Fibroblast of lung (primary cell): ENCODE measurements around the gene DOHH. TPM values are rescaled to one million over a fixed set of nuclear protein-coding genes. Genes with fewer than 3 reads are reported as not detected.
"Not testable (repeated sequence)": the region's sequence is repeated elsewhere in the genome, so short reads cannot be mapped to it uniquely, and the experiment has no call there.

Source experiments
- DNase-seq, 2 donors: peaks; one replicate each; pipeline versions ENCODE4 v3.0.0 to v3.0.0-alpha.2; 2010; ENCODE audit warnings: low read depth in 2 of 2
- H2AFZ ChIP-seq: 2 replicates; pipeline ENCODE4 v1.5.1; 2012; ENCODE audit warnings: low read length, control low read depth, inconsistent platforms
- H3K27ac ChIP-seq: 2 replicates; pipeline ENCODE4 v1.5.1; 2011; ENCODE audit warnings: low read length, control low read depth; ENCODE audit not compliant: insufficient read depth
- H3K27me3 ChIP-seq: 2 replicates; pipeline ENCODE4 v1.5.1; 2011; ENCODE audit warnings: mild to moderate bottlenecking, low read length; ENCODE audit not compliant: control insufficient read depth, insufficient read depth
- H3K36me3 ChIP-seq: 2 replicates; pipeline ENCODE4 v1.5.1; 2011; ENCODE audit warnings: low read length; ENCODE audit not compliant: control insufficient read depth, insufficient read depth
- H3K4me1 ChIP-seq: 2 replicates; pipeline ENCODE4 v1.5.1; 2011; ENCODE audit warnings: low read length; ENCODE audit not compliant: control insufficient read depth, insufficient read depth; ENCODE audit errors: extremely low read depth
- H3K4me2 ChIP-seq: 2 replicates; pipeline ENCODE4 v1.5.1; 2011; ENCODE audit warnings: low read length, control low read depth; ENCODE audit not compliant: insufficient read depth; ENCODE audit errors: extremely low read depth
- H3K4me3 ChIP-seq, 4 experiments: fragments of 200-600 bp in 1 of 4; sonication (generic) in 1 of 4; replicated peaks in 1 of 4; 2 replicates each; pipeline ENCODE4 v1.5.1; 2011 to 2016; ENCODE audit warnings: low read length in 4 of 4, low read depth in 3 of 4, mild to moderate bottlenecking in 3 of 4, control low read depth in 2 of 4, inconsistent platforms in 1 of 4, mixed read lengths in 1 of 4; ENCODE audit not compliant: insufficient read depth in 1 of 4; ENCODE audit errors: control extremely low read depth in 1 of 4
- H3K79me2 ChIP-seq: 2 replicates; pipeline ENCODE4 v1.5.1; 2012; ENCODE audit warnings: mild to moderate bottlenecking, low read length, inconsistent platforms; ENCODE audit not compliant: control insufficient read depth, insufficient read depth
- H3K9ac ChIP-seq: 2 replicates; pipeline ENCODE4 v1.5.1; 2011; ENCODE audit warnings: mild to moderate bottlenecking, low read length, control low read depth; ENCODE audit not compliant: insufficient read depth
- H3K9me3 ChIP-seq: 2 replicates; pipeline ENCODE4 v1.5.1; 2012; ENCODE audit warnings: low read depth, low read length; ENCODE audit not compliant: control insufficient read depth, insufficient read depth
- H4K20me1 ChIP-seq: 2 replicates; pipeline ENCODE4 v1.5.1; 2011; ENCODE audit warnings: low read length; ENCODE audit not compliant: control insufficient read depth, insufficient read depth; ENCODE audit errors: extremely low read depth
- EZH2 ChIP-seq: IDR thresholded peaks from 2 replicates; pipeline ENCODE4 v1.5.1; 2012; ENCODE audit warnings: low read length, control low read depth, mild to moderate bottlenecking; ENCODE audit errors: missing control alignments
- polyA plus RNA-seq, 2 donors: library from polyadenylated mRNA; depleted of rRNA in 1 of 2; stranded (reverse) in 1 of 2; unstranded in 1 of 2; fragments of >200 nt; gene quantifications; 2 replicates each; pipeline ENCODE4 v1.2.1, GENCODE V29; 2011 to 2012; ENCODE audit warnings: missing spikeins in 1 of 2
- total RNA-seq: library from RNA; depleted of rRNA; stranded (reverse); fragments of >200 nt; gene quantifications from 2 replicates; pipeline ENCODE4 v1.2.1, GENCODE V29; 2014
- TF ChIP-seq, protein P1 (sequence below), 2 donors: IDR thresholded peaks in 1 of 2; conservative IDR thresholded peaks in 1 of 2; 1 replicate in 1 of 2; 2 replicates in 1 of 2; pipeline ENCODE4 v1.5.1; 2011 to 2012; ENCODE audit warnings: low read length in 2 of 2, control low read depth in 1 of 2, inconsistent platforms in 1 of 2, low read depth in 1 of 2, mild to moderate bottlenecking in 1 of 2

Gene DOHH
- total and polyA plus RNA-seq, 2 donors (not counting 1 experiment from before 2014, with no cell fraction given) = 4.1 to 10.1 TPM

DNA sequence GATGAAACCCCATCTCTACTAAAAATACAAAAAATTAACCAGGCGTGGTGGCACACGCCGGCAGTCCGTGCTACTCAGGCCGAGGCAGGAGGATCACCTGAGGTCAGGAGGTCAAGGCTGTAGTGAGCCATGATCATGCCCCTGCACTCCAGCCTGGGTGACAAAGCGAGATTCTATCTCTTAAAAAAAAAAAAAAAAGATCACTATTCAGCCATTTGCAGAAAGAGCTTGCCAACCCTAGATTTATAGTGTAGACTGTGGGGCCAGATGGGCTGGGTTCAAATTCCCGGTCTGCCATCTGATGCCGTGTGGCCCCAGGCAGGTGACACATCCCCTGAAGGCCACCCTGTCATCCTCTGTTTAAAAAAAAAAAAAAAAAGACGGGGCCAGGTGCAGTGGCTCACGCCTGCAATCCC is 49.0 kb downstream of the DOHH start:
- no peaks in the 10 kb centered on the region for H3K27me3 ChIP-seq
- H3K79me2 ChIP-seq = peaks cover 29% of the 10 kb centered on the region
- peak overlapping the region; percentile 94 for H3K27ac ChIP-seq
- H3K9ac ChIP-seq = peak overlapping the region; percentile 26
- H4K20me1 ChIP-seq = no peaks in the 10 kb centered on the region
- no peak overlapping the region for H3K4me3 ChIP-seq
- no peak for TF ChIP-seq EZH2
- TF ChIP-seq, protein P1, sequence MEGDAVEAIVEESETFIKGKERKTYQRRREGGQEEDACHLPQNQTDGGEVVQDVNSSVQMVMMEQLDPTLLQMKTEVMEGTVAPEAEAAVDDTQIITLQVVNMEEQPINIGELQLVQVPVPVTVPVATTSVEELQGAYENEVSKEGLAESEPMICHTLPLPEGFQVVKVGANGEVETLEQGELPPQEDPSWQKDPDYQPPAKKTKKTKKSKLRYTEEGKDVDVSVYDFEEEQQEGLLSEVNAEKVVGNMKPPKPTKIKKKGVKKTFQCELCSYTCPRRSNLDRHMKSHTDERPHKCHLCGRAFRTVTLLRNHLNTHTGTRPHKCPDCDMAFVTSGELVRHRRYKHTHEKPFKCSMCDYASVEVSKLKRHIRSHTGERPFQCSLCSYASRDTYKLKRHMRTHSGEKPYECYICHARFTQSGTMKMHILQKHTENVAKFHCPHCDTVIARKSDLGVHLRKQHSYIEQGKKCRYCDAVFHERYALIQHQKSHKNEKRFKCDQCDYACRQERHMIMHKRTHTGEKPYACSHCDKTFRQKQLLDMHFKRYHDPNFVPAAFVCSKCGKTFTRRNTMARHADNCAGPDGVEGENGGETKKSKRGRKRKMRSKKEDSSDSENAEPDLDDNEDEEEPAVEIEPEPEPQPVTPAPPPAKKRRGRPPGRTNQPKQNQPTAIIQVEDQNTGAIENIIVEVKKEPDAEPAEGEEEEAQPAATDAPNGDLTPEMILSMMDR (conservative IDR thresholded peaks at IDR 0.05 in 1 of 2, IDR thresholded peaks at IDR 0.05 in 1 of 2; ENCODE audit: low read depth in 1 of 2, low read length in 2 of 2) = no peak
- peaks cover 5% of the 10 kb centered on the region for H3K4me1 ChIP-seq
- DNase-seq = no peak
- no peak overlapping the region for H3K4me2 ChIP-seq
- no peak overlapping the region for H2AFZ ChIP-seq
- peaks cover 35% of the 10 kb centered on the region for H3K36me3 ChIP-seq
- no peaks in the 10 kb centered on the region for H3K9me3 ChIP-seq

DNA sequence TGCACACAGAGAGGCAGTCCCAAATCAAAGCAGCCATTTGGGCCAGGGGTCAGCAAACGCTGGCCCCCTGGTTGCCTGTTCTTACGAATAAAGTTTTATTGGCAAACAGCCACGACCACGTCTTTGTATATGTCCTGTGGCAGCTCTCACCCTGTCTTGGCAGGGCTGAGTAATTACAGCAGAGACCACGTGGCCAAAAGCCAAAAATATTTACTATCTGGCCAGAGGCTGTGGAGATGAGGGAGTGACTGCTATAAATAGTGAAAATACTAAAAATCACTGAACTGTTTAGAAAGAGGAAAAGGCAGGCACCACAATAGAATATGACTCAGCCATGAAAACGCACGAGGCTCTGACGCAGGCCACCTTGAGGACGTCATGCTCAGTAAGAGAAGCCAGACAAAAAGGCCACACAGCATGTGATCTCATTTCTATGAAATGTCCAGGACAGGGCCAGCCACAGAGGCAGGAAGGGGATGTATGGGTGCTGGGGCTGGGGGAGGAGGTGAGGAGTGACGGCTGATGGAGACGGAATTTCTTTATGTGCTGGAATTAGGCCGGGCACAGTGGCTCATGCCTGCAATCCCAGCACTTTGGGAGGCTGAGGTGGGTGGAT is 49.6 kb downstream of the DOHH start:
- H3K4me3 ChIP-seq = no peak overlapping the region
- peak overlapping the region; percentile 94 for H3K27ac ChIP-seq
- DNase-seq = peak; percentile 100
- H3K4me2 ChIP-seq = no peak overlapping the region
- H3K79me2 ChIP-seq = peaks cover 32% of the 10 kb centered on the region
- peak overlapping the region; percentile 26 for H3K9ac ChIP-seq
- H2AFZ ChIP-seq = no peak overlapping the region
- H4K20me1 ChIP-seq = no peaks in the 10 kb centered on the region
- no peaks in the 10 kb centered on the region for H3K9me3 ChIP-seq
- peaks cover 37% of the 10 kb centered on the region for H3K36me3 ChIP-seq
- H3K4me1 ChIP-seq = peaks cover 5% of the 10 kb centered on the region
- no peak for TF ChIP-seq EZH2
- H3K27me3 ChIP-seq = no peaks in the 10 kb centered on the region

DNA sequence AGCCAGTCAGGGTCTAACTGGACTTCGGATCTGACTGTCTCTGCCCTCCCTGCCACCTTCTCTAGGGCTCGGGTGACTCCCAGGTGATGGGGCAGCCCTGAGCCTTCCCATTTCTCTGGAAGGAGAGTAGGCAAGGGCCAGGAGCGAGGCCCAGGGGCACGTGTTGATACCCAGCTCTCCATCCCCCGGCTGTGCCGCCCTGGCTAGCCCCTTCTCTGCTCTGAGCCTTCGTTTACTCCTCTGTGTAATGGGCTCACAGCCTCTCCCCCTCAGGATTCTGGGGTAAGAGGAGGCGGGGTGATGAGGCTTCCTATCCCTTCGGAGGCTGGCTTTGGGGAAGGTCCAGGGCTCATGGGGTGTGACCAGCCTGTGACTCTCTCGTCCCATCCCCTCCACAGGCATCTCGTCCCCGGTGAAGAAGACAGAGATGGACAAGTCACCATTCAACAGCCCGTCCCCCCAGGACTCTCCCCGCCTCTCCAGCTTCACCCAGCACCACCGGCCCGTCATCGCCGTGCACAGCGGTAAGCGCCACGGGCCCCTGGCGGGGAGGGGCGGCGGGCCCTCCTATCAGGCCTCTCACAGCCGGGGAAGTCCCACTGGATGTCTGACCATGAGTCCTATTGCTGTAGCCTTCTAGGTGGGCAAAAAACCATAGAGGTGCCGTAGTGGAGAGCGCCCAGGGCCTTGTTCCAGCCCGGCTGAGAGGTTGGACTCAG is 51.7 kb downstream of the DOHH start:
- no peak for DNase-seq

DNA sequence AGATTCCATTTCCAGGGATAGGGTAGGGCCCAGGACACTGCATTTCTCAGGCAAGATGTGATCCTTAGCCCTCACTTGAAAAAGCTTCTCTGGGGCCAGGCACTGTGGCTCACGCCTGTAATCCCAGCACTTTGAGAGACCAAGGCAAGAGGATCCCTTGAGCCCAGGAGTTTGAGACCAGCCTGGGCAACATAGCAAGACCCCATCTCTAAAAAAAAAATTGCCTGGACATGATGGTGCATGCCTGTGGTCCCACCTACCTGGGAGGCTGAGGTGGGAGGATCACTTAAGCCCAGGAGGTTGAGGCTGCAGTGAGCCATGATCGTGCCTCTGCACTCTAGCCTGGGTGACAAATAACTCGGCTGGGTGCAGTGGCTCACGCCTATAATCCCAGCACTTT is 53.8 kb downstream of the DOHH start:
- not testable (repeated sequence) for H4K20me1 ChIP-seq, H3K4me2 ChIP-seq, H3K27me3 ChIP-seq, H2AFZ ChIP-seq, H3K9me3 ChIP-seq, DNase-seq, H3K9ac ChIP-seq, H3K27ac ChIP-seq, H3K4me3 ChIP-seq
- Histone ChIP-seq H3K79me2 (peaks cover 26% of the 10 kb centered on the region), H3K36me3 (peaks cover 26% of the 10 kb centered on the region), H3K4me1 (peaks cover 11% of the 10 kb centered on the region)

More for the DNA sequence above, 51.7 kb downstream of the DOHH start:
- Histone ChIP-seq H2AFZ (no peak overlapping the region), H3K9me3 (no peaks in the 10 kb centered on the region), H3K27me3 (no peaks in the 10 kb centered on the region), H3K4me2 (no peak overlapping the region), H3K27ac (no peak overlapping the region), H4K20me1 (no peaks in the 10 kb centered on the region), H3K4me1 (peaks cover 8% of the 10 kb centered on the region), H3K79me2 (peaks cover 30% of the 10 kb centered on the region), H3K36me3 (peaks cover 39% of the 10 kb centered on the region), H3K9ac (no peak overlapping the region), H3K4me3 (no peak overlapping the region)
- no peak for TF ChIP-seq EZH2
- TF ChIP-seq, protein P1 (conservative IDR thresholded peaks at IDR 0.05 in 1 of 2, IDR thresholded peaks at IDR 0.05 in 1 of 2; ENCODE audit: low read depth in 1 of 2, low read length in 2 of 2) = no peak
